ENCODE results near the gene SPON1. TPM values are rescaled to one million over a fixed set of nuclear protein-coding genes. Genes with fewer than 3 reads are reported as not detected.
"Not testable (repeated sequence)": the region's sequence is repeated elsewhere in the genome, so short reads cannot be mapped to it uniquely, and the experiment has no call there.

SPON1 gene
- total RNA-seq, 1 donor from 2014 or later: 6.2 TPM

DNA sequence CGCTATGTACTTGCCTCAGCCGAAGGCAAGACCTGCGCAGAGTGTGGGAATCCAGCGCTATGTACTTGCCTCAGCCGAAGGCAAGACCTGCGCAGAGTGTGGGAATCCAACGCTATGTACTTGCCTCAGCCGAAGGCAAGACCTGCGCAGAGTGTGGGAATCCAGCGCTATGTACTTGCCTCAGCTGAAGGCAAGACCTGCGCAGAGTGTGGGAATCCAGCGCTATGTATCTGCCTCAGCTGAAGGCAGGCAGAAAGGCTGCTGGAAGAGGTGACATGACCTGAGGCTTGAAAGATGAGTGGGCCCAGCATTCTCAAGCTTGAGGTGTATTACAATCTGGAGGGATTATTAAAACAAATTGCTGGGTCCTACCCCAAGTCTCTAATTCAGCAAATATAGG is 290.0 kb downstream of the SPON1 start:
- DNase-seq (ENCODE audit: low spot score); intact Hi-C loops (cut with DNase I): not testable (repeated sequence)

- intact Hi-C loops (cut with DNase I): no loop called here
- no peak for DNase-seq (ENCODE audit: low spot score)
Observed at GRCh38 chr11:14253421-14253820, 290.9 kb downstream of the SPON1 start.

- intact Hi-C loops (cut with DNase I): no loop called here
Observed at GRCh38 chr11:14253840-14254239, 291.3 kb downstream of the SPON1 start.

DNA sequence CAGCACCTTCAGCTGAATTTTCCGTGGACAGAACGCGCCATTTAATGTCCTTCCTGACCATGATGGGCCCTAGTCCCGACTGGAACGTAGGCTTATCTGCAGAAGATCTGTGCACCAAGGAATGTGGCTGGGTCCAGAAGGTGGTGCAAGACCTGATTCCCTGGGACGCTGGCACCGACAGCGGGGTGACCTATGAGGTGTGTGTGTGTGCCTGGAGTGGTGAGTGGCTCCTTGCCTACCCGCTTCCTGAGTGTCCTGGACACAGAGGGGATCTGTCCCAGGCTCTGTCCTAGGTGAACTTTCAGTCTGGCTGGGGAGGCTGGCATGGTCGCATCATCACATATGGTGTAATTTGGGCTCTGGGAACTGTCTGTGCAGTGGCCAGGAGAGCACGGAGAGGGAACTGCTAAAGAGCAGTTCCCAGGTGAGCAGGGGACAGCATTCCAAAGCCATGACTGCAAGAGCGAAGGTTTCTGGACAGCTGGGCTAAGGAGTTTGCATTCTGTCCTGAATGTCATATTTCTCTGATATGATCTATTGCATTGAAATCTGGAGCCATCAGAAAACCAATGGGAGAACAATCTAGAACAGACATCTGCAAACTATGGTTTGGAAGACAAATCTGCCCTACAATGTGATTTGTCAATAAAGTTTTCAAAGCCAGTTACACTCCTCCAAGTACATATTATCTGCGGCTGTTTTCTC is 292.2 kb downstream of the SPON1 start:
- no peak for DNase-seq (ENCODE audit: low spot score)
- intact Hi-C loops (cut with DNase I): no loop called here

More at GRCh38 chr11:14253840-14254239, 291.3 kb downstream of the SPON1 start:
- DNase-seq (ENCODE audit: low spot score): no peak

- no peak for DNase-seq (ENCODE audit: low spot score)
- intact Hi-C loops (cut with DNase I): no loop called here
Observed at GRCh38 chr11:14255238-14255534, 292.7 kb downstream of the SPON1 start.

- intact Hi-C loops (cut with DNase I): no loop called here
- no peak for DNase-seq (ENCODE audit: low spot score)
Observed at GRCh38 chr11:14258221-14258935, 295.9 kb downstream of the SPON1 start.

DNA sequence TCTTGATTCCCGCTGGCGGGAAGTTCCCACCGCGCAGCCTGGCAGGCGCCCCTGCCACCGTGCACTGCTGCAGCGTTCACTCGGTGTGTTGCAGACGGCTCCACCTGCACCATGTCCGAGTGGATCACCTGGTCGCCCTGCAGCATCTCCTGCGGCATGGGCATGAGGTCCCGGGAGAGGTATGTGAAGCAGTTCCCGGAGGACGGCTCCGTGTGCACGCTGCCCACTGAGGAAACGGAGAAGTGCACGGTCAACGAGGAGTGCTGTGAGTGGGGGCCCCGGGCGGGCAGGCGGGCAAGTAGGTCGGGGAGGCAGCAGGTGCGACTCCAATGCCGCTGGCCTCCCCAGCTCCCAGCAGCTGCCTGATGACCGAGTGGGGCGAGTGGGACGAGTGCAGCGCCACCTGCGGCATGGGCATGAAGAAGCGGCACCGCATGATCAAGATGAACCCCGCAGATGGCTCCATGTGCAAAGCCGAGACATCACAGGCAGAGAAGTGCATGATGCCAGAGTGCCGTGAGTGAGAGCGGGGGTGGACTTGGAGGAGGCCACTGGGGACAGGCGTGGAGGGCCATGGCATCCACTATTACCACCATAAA is 296.8 kb downstream of the SPON1 start:
- intact Hi-C loops (cut with DNase I): no loop called here
- DNase-seq (ENCODE audit: low spot score): no peak

GRCh38 chr11:14259878-14260277 is 297.4 kb downstream of the SPON1 start:
- intact Hi-C loops (cut with DNase I): no loop called here
- no peak for DNase-seq (ENCODE audit: low spot score)

GRCh38 chr11:14261066-14261465 is 298.5 kb downstream of the SPON1 start:
- intact Hi-C loops (cut with DNase I): no loop called here
- DNase-seq (ENCODE audit: low spot score): no peak

GRCh38 chr11:14262271-14262846 is 299.8 kb downstream of the SPON1 start:
- intact Hi-C loops (cut with DNase I): no loop called here
- no peak for DNase-seq (ENCODE audit: low spot score)

GRCh38 chr11:14264966-14265365 is 302.4 kb downstream of the SPON1 start:
- intact Hi-C loops (cut with DNase I): no loop called here
- DNase-seq (ENCODE audit: low spot score): no peak

DNA sequence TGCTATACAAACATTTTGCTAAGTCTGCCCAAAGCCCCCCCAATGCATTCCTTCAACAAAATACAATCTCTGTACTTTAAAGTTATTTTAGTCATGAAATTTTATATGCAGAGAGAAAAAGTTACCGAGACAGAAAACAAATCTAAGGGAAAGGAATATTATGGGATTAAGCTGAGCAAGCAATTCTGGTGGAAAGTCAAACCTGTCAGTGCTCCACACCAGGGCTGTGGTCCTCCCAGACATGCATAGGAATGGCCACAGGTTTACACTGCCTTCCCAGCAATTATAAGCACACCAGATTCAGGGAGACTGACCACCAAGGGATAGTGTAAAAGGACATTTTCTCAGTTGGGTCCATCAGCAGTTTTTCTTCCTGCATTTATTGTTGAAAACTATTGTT is 304.1 kb downstream of the SPON1 start:
- intact Hi-C loops (cut with DNase I): no loop called here
- DNase-seq (ENCODE audit: low spot score): no peak

- intact Hi-C loops (cut with DNase I): no loop called here
Observed at GRCh38 chr11:14267861-14268635, 305.5 kb downstream of the SPON1 start.

GRCh38 chr11:14269692-14270573 is 307.4 kb downstream of the SPON1 start:
- no peak for DNase-seq (ENCODE audit: low spot score)
- intact Hi-C loops (cut with DNase I): no loop called here

More at GRCh38 chr11:14267861-14268635, 305.5 kb downstream of the SPON1 start:
- DNase-seq (ENCODE audit: low spot score): no peak

- intact Hi-C loops (cut with DNase I): no loop called here
- DNase-seq (ENCODE audit: low spot score): no peak
Observed at GRCh38 chr11:14270690-14271542, 308.4 kb downstream of the SPON1 start.

- intact Hi-C loops (cut with DNase I): no loop called here
- DNase-seq (ENCODE audit: low spot score): no peak
Observed at GRCh38 chr11:14273895-14274294, 311.4 kb downstream of the SPON1 start.

- intact Hi-C loops (cut with DNase I): no loop called here
- DNase-seq (ENCODE audit: low spot score): no peak
Observed at GRCh38 chr11:14275076-14275475, 312.6 kb downstream of the SPON1 start.

DNA sequence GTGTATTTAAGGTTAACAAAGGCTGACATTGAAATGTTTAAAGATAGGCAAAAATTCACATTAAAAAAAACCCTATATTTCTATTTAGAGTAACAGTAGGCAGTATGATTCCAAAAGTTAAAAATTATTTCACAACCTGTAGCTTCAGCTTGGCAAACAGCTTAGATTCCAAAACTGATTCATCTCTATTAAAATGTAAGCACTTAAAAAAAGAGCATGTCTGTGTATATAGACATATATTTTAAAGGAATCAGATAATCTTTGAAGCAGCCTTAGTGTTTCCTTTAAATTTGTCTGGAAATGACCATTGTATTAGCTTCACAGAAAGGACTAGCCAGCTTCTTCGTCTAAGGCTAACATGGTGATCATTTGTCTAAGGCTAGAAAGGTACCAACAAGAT is 316.3 kb downstream of the SPON1 start:
- DNase-seq (ENCODE audit: low spot score); intact Hi-C loops (cut with DNase I): not testable (repeated sequence)
